DMS153 treated with DMSO at 0.1 percent for 48 hours (cell line): ENCODE data around the gene TOX3.

Source experiments
- DNase-seq: peaks from one replicate; lab custom pipeline; 2025; ENCODE audit not compliant: unreplicated experiment; lab: John Stamatoyannopoulos, UW

Gene TOX3

DNA sequence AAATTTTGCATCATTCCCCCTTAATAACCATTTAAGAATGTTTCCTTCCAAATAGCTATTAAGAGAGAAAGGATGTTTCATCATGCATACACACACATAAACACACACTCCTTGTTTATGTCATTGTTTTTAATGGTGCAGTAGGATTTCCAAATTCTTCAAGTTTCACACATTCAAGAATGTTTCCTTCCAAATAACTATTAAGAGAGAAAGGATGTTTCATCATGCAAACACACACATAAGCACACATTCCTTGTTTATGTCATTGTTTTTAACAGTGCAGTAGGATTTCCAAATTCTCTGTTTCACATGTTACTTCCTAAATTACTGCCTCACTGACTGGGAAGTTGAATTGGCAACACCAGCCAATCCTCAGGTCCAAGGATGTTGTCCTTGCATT lies 7.8 kb downstream of the TOX3 start:
- no peak for DNase-seq

DNA sequence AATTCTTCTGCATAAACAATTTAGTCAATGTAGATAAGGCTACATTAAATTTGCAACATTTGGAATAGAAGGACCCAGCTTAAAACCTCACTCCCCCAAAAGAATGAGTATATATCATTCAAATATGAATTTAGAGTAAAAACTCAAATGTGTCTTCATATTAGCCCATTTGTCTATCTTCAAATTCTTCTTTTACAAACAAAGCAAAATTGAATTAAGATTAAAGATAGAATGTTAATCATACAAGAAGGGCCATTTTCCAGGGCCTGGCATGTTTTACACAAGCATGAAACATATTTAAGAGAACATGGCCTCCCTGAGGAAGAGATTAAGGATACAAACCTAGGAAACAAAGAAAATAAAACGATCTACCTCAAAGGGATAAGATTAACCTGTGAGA lies 8.4 kb downstream of the TOX3 start:
- no peak for DNase-seq

DNA sequence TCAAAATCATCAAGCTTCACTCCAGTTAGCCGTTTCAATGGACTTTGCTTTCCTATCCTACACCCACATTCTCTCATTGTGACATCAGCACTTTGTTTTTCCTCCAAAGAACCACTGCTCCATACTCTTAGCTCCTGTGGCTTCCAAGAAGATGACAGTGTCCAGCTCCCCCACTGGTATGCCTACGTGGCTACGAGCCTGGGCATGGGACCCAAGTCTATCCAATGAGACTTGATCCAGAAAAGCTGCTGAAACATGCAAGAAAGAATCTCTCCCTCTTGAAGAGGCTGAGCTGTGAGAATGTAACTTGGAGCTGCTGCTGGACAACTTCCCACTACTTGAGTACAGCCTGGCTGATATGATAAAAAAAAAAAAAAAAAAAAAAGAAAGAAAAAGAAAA lies 9.4 kb downstream of the TOX3 start:
- DNase-seq: no peak

DNA sequence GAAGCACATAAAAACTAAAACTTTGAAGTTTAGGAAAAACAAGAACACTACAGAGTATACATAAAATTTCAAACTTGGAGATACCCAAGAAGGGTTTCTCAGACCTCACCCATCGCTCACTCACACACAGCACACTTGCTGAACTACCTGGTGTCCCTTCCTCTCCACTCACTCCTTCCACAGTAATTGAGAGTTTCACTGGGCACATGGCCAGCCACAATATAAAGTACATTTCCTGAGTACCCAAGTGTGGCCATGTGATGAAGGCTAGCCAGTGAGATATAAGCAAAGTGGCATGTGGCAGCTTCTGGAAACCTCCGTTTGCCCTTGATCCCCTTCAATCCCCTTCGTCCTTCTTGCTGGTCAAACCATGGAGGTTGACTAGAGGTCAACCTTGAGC lies 11.9 kb downstream of the TOX3 start:
- DNase-seq: no peak

DNA sequence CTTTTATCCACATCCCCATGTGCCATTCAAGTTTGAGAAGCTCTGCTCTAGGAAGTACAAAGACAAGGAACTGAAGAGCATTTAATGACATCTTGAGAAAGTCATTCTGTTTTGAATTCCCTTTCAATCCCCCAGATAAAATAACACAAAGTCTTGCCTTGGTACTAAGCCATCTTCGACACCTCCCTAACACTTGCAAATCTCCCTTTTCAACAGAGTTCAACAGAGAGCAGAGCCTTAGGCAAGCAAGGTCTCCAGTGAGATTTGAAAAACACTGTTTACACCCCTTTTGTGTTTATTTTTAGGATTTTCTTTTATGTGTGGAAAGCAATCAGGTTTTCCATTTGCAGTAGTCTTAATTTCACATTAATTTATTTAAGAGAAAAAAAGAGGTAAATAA lies 13.6 kb downstream of the TOX3 start:
- no peak for DNase-seq

DNA sequence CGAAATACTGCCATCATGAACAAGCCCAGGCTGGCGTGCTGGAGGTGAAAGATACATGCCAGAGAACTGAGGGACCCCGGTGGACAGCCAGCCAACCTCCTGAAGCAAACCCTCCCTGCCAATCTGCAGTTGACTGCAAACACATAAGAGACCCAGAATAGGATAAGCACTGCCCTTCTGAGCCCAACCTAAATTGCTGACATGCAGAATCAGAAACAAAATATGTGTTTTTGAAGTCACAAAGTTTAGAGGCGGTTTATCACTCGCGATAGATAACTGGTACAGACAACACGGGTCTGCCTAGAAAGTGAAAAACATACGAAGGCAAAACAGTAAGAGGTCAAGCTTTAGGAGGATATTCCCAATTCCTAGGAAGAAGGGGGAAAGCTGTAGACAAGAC lies 14.6 kb downstream of the TOX3 start:
- DNase-seq: no peak

DNA sequence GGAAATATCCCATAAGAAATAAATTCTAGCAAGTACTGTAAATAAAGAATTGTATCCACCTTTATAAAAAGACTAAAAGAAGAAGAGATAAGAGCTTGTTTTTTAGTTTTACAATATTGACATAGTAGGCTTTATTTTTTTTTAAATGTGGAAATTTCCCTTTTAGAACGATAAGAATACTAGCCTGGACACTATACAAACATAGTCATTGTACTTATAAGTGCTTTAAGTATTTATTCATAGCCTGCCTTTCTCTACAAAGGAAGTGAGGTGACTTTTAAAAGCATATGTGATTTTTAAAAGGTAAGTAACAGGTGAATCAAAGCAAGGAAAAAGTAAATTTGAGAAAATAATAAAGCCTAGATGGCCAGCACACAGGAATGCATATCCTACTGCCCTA lies 17.7 kb downstream of the TOX3 start:
- no peak for DNase-seq

DNA sequence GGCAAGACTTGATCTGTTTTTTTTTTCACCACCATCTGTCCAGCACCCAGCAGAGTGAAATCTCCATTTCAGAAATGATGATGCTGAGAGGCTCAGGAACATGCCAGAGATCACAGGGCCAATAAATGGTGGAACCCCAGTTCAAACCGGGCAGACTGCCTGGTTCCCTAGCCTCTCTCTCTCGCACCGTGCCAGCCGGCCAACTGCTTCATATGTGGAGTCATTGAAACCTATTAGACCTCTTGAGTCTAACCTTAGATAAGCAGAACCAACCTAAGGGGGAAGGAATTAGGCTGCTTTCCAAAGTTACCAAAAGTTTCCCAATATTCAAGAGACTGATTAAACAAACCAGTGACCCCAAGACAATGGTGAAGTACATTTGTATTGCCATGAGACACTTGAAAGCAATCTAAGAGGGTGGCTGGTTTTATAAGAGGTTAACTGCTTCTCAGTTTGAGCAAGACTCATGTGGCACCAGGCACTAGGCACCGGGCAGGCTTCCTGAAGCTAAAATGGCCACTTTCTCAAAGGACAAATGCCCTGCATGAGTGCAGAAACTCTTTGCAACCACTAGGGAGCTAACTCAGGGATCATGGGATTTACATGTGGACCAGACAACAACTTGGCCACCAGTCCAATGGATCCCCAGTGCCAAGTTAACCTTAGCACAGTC lies 18.4 kb downstream of the TOX3 start:
- DNase-seq: no peak

DNA sequence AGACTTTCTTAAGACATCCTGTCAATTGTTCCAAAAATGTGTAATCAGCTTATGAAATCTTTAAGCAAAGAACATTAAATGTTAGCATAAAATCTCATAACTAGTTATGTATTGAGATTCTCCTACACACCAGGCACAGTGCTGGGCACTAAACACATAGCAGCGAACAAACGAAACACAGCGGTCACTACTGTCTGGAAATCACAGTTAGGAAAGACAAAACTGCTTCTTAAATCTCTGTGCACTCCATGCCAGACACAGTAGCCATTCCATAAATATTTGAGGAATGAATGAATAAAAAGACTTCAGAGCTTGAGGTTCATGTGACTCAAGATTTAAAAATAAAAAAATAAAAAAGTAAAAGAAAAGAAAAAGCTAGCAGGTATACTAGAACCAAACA lies 20.1 kb downstream of the TOX3 start:
- DNase-seq: no peak

DNA sequence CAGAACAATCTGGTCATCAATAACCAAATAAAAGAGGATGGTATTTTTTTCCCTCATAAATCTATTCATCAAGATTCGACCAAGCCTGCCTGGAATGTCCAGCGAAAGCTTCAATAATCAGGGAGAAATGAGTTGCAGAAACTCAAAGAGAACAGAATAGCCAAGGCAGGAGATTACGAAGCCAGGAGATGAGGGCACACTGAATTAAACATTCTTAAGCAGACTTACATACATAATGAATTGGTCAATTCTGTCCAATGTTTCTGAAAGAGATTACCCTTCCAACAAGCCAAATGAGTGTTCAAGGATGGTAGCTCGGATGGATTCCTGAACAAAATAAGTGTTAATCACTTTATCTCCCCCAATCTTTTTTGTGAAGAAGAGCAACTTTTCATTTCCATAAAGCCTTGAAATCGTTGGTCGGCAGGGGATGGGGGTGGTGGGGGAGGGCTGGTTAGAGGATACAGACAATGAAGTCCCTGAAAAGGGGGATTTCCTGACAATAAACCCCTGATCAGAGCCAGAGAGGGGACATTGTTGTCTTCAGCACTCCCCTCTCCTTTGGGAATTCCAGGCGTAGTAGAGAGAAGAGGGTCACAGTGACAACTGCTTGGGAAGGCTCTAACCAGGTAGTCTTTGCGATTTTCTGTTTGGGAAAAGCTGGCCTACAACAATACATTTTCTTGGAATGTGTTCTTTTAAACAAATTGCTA lies 20.7 kb downstream of the TOX3 start:
- DNase-seq: no peak

DNA sequence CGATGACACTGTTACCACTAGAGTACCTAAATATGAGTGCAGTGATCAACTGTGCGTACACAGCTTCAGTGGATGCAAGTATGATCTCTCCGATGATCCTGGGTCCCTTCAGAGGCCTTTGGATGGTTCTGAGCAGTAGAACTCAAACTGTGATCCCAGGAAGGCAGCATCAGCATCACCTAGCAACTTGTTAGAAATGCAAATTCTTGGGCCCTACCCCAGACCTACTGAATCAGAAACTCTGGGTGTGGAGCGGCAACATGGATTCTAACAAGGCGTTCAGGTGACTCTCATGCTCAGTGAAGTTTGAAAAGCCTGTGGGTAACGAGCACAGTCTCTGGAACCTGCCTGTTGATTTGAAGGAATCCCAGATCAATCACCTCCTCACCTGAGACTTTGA lies 25.4 kb downstream of the TOX3 start:
- no peak for DNase-seq

DNA sequence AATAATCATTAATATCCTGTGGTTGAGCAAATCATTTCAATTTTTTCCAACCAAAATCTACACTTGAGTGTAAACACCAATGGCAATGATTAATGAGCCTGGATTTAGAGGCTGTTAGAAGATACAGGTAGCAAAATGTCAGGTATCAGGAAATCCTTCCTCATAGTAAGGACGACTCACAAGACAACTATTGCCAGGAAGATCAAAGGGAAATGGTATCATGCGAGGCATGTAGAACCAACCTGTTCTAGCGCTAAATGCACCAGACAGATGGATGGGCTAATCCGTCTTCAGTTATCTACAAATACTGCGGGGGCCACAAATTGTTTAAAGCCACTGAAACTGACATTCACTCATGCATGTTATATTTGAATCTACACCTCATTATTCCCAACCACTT lies 28.1 kb downstream of the TOX3 start:
- no peak for DNase-seq

DNA sequence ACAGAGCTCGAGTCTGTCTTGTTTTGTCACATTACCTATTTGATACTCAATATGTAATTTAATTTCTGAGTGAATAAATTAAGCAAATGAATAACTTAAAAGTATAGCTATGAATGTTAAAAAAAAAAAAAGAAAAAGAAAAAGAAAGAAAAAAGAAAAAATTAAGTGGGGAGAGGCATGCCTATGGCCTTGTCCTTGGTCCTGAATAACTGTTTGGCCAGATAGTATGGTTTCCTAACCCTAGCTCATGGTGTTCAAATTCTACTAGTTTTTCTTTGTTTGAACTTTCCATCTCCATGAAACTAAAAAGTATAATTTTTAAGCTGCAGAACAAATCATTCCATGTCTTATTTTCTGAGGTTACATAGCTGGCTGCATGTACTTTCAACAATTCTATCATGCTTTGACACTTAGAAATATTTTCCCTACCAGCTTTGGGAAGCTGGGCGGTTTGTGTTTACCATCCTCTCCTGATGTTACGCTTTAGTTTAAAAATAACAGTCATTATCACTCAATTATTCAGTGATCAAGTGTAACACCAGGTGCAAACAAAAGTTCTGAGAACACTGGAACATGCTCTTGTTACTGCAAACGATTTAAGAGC lies 31.8 kb downstream of the TOX3 start:
- no peak for DNase-seq

DNA sequence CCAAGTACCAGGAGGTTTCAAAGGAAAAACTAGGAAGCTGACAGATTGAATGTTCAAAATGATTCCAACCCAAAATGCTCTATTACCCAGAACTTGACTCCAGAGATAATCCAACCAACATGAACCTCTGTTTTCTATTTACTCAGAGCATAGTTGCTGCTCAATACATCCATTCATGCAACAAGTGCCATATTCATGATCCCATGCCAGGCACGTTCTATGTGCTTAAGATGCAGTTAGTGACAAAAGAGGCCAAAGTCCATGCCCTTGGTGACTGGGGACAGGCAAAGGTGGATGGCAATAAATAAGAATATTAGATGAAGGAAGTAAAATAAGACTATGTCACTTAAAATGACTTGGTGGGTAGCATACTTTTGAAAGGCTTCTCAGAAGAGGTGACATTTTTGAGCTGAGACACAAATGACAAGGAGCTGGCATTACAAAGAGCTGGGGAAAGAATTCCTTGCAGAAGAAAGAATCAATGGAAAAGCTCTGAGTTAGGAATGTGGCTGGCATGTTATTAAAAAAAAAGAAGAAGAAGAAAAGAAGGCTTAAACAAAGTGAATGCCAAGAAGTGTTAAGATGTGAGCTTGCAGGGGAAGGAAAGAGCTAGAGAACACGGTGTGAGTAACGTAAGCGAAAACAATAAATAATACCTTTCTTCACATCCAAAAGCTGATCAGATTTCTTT lies 34.5 kb downstream of the TOX3 start:
- DNase-seq: no peak

DNA sequence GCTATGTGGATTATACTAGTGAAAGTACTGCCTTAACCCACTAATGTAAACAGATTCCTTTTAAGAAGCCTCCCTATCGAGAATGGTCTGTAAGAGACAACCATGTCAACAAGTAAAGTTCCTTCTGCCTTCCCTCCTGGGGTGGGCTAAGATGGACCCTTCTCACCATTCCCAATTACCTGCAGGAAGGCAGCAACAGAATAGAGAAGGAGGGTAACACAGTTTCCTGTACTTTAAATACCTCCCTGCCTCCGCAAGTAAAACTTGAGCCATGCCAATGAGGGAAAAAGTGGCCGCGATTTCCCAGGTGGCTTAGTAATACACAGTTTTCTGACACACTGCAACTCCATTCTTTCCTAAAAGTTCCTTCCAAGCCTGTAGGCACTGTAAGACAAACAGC lies 45.2 kb downstream of the TOX3 start:
- DNase-seq: no peak

DNA sequence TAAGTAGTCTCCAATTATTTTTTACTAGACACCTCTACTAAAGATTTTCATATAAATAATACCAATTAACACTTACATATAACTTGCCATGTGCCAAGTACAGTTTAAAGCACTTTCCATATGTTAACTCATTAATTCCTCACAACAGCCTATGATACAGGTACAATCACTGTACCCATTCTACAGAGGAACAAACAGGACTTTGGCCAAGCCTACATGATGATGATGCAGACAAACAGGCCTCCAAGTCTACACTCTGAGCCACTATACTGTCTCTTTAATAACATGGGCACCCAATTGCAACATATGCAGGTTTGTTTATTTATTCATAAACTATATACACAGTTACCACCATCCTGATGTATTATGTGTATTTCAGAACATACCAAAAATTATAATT lies 46.0 kb downstream of the TOX3 start:
- no peak for DNase-seq

DNA sequence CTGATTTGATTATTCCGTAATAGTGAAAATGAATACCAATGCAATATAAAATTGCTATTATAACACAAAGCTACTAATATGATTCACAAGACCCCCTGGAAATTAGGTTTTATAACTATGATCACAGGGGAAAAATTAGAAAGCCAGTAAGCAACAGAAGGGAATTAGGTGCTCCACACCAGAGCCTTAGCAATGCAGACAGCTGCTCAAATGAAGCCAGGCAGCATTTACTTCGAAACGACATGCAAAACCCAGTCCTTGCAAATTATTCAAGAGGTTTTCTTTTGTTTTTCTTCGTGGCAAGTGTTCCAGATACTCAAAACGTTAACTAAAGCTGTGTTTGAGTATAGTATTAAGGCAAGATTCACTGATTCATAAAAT lies 47.9 kb downstream of the TOX3 start:
- DNase-seq: no peak

DNA sequence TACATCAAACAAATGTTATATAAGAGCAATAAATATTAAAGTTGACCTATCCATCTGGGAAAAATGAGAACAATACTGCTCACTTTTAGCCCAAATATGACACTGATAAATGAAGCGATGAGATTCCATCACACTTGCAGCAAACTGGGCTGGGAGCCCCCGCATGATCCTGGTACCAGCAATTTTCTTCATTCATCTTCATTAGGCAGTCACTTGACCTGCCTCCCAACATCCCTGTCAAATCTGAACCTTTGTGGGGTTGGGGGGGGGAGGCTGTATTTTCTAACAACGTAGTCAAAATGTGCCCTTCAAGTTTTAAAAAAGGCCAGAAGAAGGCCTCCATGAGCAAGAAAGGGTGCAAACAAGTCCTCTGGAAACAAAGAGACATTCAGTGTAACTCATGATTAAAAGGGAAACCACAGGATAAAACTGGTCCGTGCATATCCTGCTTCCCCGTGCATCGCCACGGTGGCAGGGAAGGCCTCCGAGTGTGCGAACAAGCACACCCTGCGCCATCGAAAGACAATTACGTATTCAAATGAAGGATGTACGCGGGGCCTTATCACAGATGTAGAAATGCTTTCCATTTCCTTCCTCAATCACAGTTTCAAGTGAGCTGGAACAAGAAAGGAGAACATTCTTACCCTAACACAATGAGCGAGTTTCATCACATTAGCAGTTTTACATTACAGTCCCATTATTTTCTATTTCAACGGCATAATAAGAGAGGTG lies 48.4 kb downstream of the TOX3 start:
- DNase-seq: no peak

DNA sequence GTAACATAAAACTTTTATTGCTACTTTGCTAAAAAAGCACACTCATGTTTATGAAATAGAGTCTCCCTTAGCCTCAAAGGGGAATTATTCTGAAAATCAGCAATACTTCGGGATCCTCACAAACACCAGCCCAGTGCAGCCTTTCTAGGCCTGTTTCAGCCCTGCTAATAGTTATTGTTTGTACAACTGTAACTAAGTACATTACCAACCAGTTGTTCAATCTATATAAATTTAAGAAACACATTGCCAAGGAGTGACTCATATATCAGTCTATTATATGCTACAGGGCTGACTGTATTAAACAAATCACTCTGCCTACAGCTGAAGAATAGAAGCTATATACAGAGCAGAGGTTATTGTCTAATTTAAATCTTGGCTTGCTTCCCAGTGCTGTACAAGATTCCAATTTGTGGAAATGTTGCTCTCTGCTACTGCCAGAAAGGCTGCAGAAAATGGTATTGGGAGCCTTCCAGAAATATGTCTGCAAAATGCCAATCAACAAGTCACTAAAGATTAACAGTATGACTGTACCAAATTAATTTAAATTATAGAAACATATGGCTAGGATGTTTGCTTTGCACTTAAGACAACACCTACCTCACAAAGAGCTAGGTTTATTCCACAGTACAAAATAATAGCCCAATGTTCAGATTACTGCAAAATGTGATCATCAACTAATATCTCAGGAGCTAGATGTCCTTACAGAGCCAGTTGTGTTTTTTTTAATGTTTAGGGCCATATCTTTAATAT lies 49.7 kb downstream of the TOX3 start:
- peak; percentile 51 for DNase-seq

DNA sequence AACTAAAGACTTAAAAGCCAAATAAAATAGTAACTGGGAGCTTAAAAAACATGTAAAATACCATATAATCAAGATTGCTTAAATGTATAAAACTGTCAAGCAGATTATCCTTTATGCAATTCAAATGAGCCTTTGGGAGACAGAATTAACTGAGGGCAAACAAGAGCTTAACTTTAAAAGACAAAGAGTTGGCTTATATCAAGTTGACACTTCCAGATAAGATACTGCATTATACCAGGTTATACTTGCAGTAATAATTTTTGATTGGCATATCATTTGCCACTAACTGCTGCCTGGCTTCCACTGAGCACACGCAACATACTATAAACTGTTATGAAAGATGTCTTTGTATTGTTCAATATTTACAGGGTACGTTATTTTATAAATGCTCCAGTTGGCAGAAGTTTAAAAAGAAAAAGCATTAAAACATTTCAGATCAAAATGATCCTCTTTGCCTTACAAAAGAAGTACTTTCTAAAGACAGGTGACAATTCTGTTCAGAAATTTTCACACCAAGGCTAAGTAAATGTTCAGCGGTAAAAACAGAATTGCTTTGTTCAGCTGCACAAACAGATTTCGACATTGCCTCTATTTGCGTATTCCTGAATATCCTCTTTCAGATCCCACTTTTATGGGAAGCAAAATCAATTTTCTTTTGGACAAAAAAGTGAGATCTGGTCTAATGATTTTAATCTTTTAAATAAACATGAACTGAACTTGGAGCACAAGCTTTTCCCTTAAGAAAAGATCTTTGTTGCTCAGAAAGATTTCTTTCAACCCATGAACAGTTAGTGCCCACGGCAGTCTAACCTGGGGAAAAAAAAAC lies 50.7 kb downstream of the TOX3 start:
- DNase-seq: peak; percentile 28
